Left hindlimb (tissue), 1 donor: ENCODE results near the gene SPPL2A.
A peak's percentile ranks its signal among the peaks of the same experiment; 100 is the strongest.
"Not testable (repeated sequence)": the region's sequence is repeated elsewhere in the genome, so short reads cannot be mapped to it uniquely, and the experiment has no call there.

ENCODE experiments used
- DNase-seq: peaks from one replicate; pipeline ENCODE4 v3.0.0-alpha.2; 2018

SPPL2A gene, protein sequence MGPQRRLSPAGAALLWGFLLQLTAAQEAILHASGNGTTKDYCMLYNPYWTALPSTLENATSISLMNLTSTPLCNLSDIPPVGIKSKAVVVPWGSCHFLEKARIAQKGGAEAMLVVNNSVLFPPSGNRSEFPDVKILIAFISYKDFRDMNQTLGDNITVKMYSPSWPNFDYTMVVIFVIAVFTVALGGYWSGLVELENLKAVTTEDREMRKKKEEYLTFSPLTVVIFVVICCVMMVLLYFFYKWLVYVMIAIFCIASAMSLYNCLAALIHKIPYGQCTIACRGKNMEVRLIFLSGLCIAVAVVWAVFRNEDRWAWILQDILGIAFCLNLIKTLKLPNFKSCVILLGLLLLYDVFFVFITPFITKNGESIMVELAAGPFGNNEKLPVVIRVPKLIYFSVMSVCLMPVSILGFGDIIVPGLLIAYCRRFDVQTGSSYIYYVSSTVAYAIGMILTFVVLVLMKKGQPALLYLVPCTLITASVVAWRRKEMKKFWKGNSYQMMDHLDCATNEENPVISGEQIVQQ

GRCh38 chr15:50765195-50765967, at the start of gene SPPL2A:
TSS of gene SPPL2A (minus strand) at chr15:50765706. CDS start at chr15:50765533, 173 bp downstream.
- DNase-seq = peak; percentile 93

DNA sequence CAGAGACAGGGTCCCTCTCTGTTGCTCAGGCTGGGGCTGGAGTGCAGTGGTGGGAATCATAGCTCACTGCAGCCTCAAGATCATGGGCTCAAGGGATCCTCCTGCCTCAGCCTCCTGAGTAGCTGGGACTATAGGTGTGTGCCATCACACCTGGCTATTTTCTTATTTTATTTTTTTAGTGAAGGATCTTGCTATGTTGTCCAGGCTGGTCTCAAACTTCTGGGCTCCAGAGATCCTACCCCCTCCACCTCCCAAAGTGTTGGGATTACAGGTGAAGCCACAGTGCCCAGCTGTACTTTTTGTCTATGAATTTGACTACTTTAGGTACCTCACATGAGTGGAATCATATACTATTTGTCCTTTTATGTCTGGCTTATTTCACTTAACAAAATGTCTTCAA, 49.1 kb upstream of the SPPL2A start:
- no peak for DNase-seq

DNA sequence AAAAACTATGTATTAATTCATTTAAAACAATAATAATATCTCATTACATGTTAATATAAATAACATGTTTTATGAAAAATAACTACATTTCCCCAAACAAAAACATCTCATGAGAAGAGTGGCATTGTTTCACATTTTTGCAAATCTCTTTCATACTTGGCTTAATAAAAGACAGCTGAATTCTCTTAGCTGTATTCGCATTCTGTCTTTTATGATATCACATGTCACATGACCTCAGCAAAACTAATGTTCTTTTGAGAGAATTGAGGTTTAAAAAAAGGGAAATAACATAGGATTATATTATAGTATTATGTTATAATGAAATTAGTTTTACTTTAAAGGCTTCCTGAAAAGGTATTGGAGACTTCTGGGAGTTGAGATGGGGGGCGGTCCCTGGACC, 48.4 kb upstream of the SPPL2A start:
- no peak for DNase-seq

DNA sequence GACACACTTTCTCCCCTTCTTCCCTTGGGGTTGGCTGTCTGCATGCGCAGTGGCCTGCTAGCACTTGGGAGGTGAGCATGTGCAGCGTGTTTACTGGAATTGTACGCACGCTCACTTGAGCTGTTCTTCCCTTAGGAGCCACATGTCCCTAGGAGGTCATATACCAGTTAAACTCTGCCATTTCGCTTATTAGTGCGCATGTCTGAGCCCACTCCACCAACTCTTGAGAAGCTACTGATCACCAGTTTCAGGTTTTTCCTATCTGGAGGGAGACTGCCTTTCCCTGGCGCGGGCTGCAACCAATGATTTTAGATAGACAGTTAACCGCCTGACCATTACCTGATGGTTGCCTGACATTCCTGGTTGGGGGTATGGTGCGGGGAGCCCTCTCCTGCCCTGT, 47.6 kb upstream of the SPPL2A start:
- no peak for DNase-seq

- not testable (repeated sequence) for DNase-seq
These were observed 46.6 kb upstream of the SPPL2A start for GRCh38 chr15:50812181-50812506.

DNA sequence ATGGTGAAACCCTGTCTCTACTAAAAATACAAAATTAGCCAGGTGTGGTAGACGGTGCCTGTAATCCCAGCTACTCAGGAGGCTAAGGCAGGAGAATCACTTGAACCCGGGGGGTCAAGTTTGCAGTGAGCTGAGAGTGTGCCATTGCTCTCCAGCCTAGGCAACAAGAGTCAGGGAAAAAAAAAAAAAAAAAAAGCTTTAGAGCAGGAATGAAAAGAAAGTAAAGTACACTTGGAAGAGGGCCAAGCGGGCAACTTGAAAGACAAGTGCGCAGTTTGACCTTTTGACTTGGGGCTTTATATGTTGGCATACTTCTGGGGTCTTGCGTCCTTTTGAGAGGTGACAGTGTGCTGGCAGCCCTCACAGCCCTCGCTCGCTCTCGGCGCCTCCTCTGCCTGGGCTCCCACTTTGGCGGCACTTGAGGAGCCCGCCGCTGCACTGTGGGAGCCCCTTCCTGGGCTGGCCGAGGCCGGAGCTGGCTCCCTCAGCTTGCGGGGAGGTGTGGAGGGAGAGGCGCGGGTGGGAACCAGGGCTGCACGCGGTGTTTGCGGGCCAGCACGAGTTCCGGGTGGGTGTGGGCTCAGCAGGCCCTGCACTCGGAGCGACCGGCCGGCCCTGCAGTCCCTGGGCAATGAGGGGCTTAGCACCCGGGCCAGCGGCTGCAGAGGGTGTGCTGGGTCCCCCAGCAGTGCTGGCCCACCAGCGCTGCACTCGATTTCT, 46.1 kb upstream of the SPPL2A start:
- DNase-seq = not testable (repeated sequence)

DNA sequence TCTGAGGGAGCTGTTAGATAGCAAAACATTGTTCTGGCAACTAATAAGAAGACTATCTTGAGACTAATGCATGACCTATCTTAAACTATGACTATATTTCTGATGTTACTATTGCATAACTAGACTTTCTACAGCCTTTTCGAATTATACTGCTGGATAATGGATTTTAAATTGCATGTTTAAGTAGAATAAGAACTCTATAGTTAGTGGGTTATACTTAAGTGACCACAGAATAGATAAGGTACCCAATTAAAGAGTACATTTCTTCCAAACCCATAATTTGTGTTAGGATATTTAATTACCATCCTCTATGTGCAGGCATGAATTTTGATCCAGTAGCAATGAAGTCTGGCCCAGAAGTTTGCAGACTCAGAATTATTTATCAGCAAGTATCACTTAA, 44.6 kb upstream of the SPPL2A start:
- DNase-seq = no peak

DNA sequence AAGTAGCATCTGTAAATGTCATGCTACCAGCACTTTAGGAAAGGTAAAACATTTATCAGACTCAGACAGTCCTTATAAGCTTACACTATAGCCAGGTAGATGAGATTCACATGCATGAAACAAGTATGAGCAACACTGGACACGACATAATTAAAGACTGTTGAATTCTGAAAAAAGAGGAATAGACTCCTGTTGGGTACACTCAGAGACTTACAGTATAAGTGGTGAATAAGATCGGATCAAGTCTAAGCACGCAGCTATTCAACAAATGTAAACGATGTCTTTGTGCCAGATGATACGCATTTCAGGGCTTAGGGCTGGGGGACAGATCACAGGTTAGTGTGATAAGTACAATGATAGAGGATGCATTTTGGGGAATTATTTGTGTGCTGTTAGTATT, 43.2 kb upstream of the SPPL2A start:
- no peak for DNase-seq

GRCh38 chr15:50803479-50804180, 38.1 kb upstream of the SPPL2A start:
- DNase-seq = no peak

DNA sequence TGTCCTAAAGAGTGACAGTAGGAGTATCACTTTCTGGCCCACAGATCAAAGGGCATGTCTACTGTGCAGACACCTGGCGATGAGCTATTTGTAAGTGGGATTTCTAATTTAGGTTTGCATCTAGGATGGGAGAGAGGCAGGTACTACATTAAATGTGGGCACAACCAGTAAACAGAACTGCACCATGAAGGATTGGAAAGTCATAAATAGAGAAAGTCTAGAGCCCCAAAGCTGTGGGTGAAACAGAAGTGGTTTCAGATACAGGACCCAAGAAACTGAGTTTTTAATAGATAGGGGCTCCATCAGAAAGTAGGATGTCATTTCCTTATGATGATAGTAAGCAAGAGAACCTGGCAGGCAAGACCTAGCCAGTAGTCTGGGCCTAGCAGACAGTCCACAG, 35.2 kb upstream of the SPPL2A start:
- no peak for DNase-seq

DNA sequence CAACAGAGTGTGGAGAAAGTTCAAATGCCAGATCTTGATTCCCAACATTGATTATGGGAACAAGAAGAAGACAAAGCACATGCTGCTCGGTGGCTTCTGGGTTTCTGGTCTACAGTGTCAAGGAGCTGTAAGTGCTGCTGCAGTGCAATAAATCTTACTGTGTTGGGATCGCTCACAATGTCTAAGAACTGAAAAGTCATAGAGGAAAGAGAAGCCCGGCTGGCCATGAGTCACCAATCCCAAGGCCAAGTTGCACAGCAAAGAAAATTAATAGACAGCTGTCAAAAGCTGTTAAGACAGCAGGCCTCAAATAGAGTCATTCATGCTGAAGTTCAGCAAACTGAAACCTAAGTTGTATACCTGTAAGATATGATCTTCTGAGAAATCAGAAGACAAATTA, 33.2 kb upstream of the SPPL2A start:
- no peak for DNase-seq

GRCh38 chr15:50797926-50798325, 32.4 kb upstream of the SPPL2A start:
- no peak for DNase-seq

DNA sequence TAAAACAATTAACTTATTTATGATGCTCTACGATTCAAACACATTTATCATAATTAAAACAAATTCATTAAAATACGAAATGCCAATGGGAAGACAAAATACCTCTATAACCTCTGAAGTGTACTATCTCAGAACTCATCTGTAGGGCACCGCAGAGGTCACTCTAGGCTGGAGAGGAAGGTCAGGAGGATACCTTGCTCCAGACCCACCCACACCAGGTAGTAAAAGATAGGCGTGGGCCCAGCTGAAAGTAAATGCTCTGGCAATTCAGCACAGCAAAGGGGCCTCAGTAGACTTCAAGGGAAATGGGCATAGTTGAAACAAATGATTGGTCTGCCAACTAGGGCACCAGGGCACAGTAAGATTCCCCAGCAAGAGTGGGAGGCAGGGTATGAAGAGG, 26.0 kb upstream of the SPPL2A start:
- no peak for DNase-seq

DNA sequence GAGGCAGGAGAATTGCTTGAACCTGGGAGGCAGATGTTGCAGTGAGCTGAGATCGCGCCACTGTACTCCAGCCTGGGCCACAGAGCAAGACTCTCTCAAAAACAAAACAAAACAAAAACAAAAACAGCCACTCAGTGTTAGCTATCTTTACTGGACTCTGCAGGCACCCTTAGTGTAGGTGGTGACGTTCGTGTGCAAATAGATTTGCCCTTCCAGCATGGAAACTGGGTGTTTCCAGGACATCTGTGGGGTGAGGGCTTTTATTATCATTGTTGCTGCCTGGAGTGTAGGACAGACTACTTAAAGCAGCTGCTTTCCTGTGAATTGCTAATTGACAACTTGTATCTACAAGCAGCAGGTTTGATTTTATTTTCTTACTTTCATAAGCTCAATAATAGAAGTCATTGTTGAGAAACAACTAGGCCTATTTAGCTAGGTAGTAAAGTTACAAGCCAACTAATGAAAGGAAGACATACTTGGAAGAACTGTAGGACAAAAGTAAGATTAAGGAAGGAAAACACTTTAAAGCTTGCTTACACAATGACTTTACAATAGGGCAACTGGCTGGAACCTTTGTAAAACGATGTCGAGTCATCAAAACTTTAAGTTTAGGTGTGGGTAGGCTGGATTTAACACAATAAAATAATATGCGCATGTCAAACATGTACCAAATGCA, 25.4 kb upstream of the SPPL2A start:
- no peak for DNase-seq

- DNase-seq = no peak
These were observed 21.4 kb upstream of the SPPL2A start for GRCh38 chr15:50786871-50787270.

DNA sequence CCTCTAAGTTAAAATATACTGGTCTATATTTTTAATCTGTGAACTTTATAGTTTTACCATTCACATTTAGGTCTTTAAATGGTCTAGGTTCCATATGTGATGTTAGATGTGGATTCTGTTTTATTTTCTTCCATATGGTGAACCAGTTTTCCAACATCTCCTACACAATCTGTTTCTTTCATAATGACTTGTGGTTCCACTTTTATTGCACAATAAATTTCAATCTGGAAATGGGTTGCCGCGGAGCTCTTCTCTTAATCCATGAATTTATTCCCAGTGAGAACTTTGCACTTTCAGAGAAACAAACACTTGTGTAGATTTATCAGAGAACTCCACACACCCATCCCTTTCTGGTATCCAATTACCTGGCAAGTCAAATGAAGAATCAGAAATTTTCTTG, 20.9 kb upstream of the SPPL2A start:
- DNase-seq = no peak

- DNase-seq = no peak
These were observed 18.4 kb upstream of the SPPL2A start for GRCh38 chr15:50783895-50784294.

DNA sequence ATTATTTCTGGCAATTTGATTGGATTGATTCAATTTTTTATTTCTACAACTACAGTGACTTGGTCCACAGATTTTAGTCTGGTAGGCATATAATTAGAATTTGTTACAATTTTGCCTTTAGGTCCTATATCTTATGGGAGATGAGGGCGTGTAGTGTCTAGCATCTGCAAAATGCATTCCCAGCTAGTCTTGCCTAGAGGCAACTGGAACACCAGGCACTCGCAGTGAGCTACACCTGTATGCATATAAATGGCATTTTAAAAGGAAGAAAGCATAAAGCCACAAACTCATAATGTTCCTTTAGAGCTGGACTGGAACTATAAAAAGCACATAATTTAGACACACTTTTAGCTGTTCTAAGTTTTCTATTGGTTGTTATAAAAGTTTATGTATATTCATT, 17.9 kb upstream of the SPPL2A start:
- no peak for DNase-seq

DNA sequence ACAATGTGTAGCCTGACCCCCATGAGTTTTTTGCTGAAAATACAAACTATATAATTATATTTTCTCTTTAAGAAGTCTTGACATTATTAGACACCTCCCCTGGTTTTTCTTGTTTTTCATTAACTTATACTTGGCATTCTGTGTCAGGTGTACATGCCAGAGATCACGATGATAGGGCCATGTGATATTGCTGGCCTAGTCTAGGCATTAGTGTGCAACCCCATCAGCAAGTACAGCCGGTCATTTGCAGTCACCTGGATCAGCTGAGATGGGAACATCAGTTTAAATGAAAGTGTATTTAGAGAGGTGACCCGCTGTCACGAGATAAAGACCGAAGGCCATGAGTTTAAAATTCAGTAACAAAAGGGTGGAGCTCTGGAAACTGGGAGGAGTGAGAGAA, 12.6 kb upstream of the SPPL2A start:
- DNase-seq = no peak

DNA sequence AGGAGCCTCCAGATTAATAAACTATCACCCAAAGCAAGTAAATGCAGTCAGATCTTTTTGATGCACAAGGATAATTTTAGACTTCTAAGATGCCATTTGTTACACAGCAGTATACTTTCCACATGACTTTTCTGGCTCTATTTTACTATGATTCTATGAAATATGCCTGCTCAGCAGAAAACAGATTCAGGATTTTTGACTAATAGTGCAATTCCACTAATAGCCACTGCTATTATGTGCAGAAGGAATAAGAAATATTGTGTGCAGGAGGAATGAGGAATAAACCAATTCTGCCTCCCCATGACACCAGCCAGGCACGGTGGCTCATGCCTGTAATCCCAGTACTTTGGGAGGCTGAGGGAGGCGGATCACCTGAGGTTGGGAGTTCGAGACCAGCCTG, 11.5 kb upstream of the SPPL2A start:
- DNase-seq = no peak

GRCh38 chr15:50774450-50774849, 8.9 kb upstream of the SPPL2A start:
- DNase-seq = no peak

DNA sequence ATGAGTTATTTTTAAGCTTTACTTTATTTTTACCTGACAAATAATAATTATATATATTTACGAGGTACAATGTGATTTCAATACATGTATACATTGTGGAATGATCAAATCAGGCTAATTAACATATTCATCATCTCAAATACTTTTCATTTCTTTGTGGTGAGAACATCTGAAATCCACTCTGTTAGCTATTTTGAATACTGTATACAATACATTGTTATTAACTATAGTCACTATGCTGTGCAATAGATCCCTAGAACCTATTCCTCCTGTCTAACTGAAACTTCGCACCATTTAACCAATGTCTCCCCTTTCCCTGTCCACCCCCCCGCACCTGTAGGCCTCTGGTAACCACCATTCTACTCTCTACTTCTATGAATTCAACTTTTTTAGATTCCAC, 7.9 kb upstream of the SPPL2A start:
- DNase-seq = no peak
